ENCODE results near the gene CUBN. TPM values are rescaled to one million over a fixed set of nuclear protein-coding genes. Genes with fewer than 3 reads are reported as not detected.

The CUBN gene
- total and polyA plus RNA-seq, 2 of the 13 experiments (the other 11 are each of a cell fraction or from before 2014, with no cell fraction given): 0.27 to 0.32 TPM

GRCh38 chr10:16847644-16848043 is 282.0 kb downstream of the CUBN start:
- WGBS (ENCODE audit: low lambda C conversion rate): 36% methylated on average over 6 of the region's 6 CpGs
- H4K20me1 ChIP-seq (ENCODE audit: insufficient read depth, low read length): no peaks in the 10 kb centered on the region
- H3K79me2 ChIP-seq (ENCODE audit: insufficient read depth, low read length): no peaks in the 10 kb centered on the region
- in situ Hi-C loops (cut with HindIII; ENCODE audit: extremely low pct_ligation_motif_present, low pct_unique_long_range_greater_than_20kb): loop anchor here (5.0 to 25.0 kb wide), 2 partner anchors 410 to 590 kb away; no protein-coding TSS in a partner anchor
- H3K9me3 ChIP-seq (ENCODE audit: low read length): no peaks in the 10 kb centered on the region
- no peak overlapping the region for H3K4me3 ChIP-seq (replicated peaks in 1 of 3; ENCODE audit: insufficient read depth in 1 of 3, low read depth in 2 of 3, low read length in 3 of 3)
- H3K27me3 ChIP-seq (ENCODE audit: control insufficient read depth in 1 of 2, insufficient read depth in 2 of 2, low read length in 2 of 2): no peaks in the 10 kb centered on the region
- no peak overlapping the region for H3K4me2 ChIP-seq (ENCODE audit: low read depth, low read length)
- peak; percentile 80; the same call in 1 of the 2 replicates for TF ChIP-seq GZF1 (CRISPR knock-in tag; IDR thresholded peaks at IDR 0.05)
- no peak for TF ChIP-seq ISL2 (CRISPR knock-in tag; IDR thresholded peaks at IDR 0.05)
- TF ChIP-seq ZNF629 (CRISPR knock-in tag; conservative IDR thresholded peaks at IDR 0.05): no peak
- BruUV-seq (replicated peaks): no TSS peak
- ATAC-seq (no peak), FAIRE-seq (no peak), DNase-seq (ENCODE audit: low spot score) (no peak)
- H2AFZ ChIP-seq (ENCODE audit: low read length): no peak overlapping the region
- H3K27ac ChIP-seq (ENCODE audit: extremely low read length, insufficient read depth, low read length): no peak overlapping the region
- POLR2A ChIA-PET: no interaction called here
- no peak overlapping the region for H3K9ac ChIP-seq (ENCODE audit: insufficient read depth, low read depth, low read length)
- intact Hi-C loops (cut with micrococcal nuclease; ENCODE audit: unreplicated experiment): no loop called here
- H3K36me3 ChIP-seq (replicated peaks in 1 of 2; ENCODE audit: control insufficient read depth in 1 of 2, insufficient read depth in 2 of 2, low read length in 2 of 2): no peaks in the 10 kb centered on the region
- H3K4me1 ChIP-seq (ENCODE audit: insufficient read depth, low read length): no peaks in the 10 kb centered on the region
- CTCF ChIA-PET (ENCODE audit: low intra/inter-chr PET ratio, low total read pairs): no interaction called here

GRCh38 chr10:16845248-16845647 is 284.4 kb downstream of the CUBN start:
- no peaks in the 10 kb centered on the region for H3K9me3 ChIP-seq (ENCODE audit: low read length)
- no peak overlapping the region for H2AFZ ChIP-seq (ENCODE audit: low read length)
- no peak overlapping the region for H3K27ac ChIP-seq (ENCODE audit: extremely low read length, insufficient read depth, low read length)
- no peaks in the 10 kb centered on the region for H4K20me1 ChIP-seq (ENCODE audit: insufficient read depth, low read length)
- H3K4me3 ChIP-seq (replicated peaks in 1 of 3; ENCODE audit: insufficient read depth in 1 of 3, low read depth in 2 of 3, low read length in 3 of 3): no peak overlapping the region
- no peak for FAIRE-seq
- in situ Hi-C loops (cut with HindIII; ENCODE audit: extremely low pct_ligation_motif_present, low pct_unique_long_range_greater_than_20kb): loop anchor here (5.0 to 25.0 kb wide), 2 partner anchors 412 to 592 kb away; no protein-coding TSS in a partner anchor
- intact Hi-C loops (cut with micrococcal nuclease; ENCODE audit: unreplicated experiment): no loop called here
- ChIA-PET POLR2A (no interaction called here), CTCF (ENCODE audit: low intra/inter-chr PET ratio, low total read pairs) (no interaction called here)
- no peaks in the 10 kb centered on the region for H3K36me3 ChIP-seq (replicated peaks in 1 of 2; ENCODE audit: control insufficient read depth in 1 of 2, insufficient read depth in 2 of 2, low read length in 2 of 2)
- no TSS peak for BruUV-seq (replicated peaks)
- H3K79me2 ChIP-seq (ENCODE audit: insufficient read depth, low read length): no peaks in the 10 kb centered on the region
- H3K9ac ChIP-seq (ENCODE audit: insufficient read depth, low read depth, low read length): no peak overlapping the region
- H3K27me3 ChIP-seq (ENCODE audit: control insufficient read depth in 1 of 2, insufficient read depth in 2 of 2, low read length in 2 of 2): no peaks in the 10 kb centered on the region
- no peaks in the 10 kb centered on the region for H3K4me1 ChIP-seq (ENCODE audit: insufficient read depth, low read length)
- ATAC-seq: no peak
- H3K4me2 ChIP-seq (ENCODE audit: low read depth, low read length): no peak overlapping the region
- no peak for DNase-seq (ENCODE audit: low spot score)
- no peak for TF ChIP-seq PHF20 (CRISPR knock-in tag; IDR thresholded peaks at IDR 0.05)
- no peak for TF ChIP-seq ZSCAN20 (CRISPR knock-in tag; IDR thresholded peaks at IDR 0.05; ENCODE audit: borderline replicate concordance)
- no peak for TF ChIP-seq ZNF143 (CRISPR knock-in tag; IDR thresholded peaks at IDR 0.05)
- TF ChIP-seq ZBTB42 (CRISPR knock-in tag; IDR thresholded peaks at IDR 0.05): no peak
- TF ChIP-seq, protein P1, sequence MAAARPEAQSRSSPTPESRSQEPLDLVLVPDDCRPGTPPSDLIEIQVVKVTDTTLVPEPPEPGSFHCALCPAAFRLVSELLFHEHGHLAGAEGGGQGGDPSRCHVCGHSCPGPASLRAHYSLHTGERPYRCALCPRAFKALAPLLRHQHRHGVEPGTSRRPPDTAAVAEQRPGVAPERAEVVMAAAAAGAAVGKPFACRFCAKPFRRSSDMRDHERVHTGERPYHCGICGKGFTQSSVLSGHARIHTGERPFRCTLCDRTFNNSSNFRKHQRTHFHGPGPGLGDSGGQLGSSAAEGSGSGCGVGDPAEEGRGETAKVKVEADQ (CRISPR knock-in tag; IDR thresholded peaks at IDR 0.05; ENCODE audit: borderline replicate concordance): no peak
- TF ChIP-seq, protein P2, sequence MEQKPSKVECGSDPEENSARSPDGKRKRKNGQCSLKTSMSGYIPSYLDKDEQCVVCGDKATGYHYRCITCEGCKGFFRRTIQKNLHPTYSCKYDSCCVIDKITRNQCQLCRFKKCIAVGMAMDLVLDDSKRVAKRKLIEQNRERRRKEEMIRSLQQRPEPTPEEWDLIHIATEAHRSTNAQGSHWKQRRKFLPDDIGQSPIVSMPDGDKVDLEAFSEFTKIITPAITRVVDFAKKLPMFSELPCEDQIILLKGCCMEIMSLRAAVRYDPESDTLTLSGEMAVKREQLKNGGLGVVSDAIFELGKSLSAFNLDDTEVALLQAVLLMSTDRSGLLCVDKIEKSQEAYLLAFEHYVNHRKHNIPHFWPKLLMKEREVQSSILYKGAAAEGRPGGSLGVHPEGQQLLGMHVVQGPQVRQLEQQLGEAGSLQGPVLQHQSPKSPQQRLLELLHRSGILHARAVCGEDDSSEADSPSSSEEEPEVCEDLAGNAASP (CRISPR knock-in tag; IDR thresholded peaks at IDR 0.05; ENCODE audit: borderline replicate concordance): no peak
- no peak for TF ChIP-seq HHEX (CRISPR knock-in tag; IDR thresholded peaks at IDR 0.05)
- TF ChIP-seq HMGXB3 (CRISPR knock-in tag; IDR thresholded peaks at IDR 0.05; ENCODE audit: borderline replicate concordance): no peak
- TF ChIP-seq ZNF703 (CRISPR knock-in tag; IDR thresholded peaks at IDR 0.05; ENCODE audit: borderline replicate concordance): no peak
- no peak for TF ChIP-seq ZBTB3 (CRISPR knock-in tag; IDR thresholded peaks at IDR 0.05; ENCODE audit: borderline replicate concordance, low read depth)
